HG02798 (cell line): ENCODE measurements around the gene MARK3.
A peak's percentile ranks its signal among the peaks of the same experiment; 100 is the strongest.

Source experiments
- ATAC-seq: cut with Tn5 transposase; IDR thresholded peaks from one replicate; pipeline ENCODE4 v1.9.1; 2021; ENCODE audit warnings: mild to moderate bottlenecking; ENCODE audit not compliant: unreplicated experiment, poor library complexity

MARK3 gene

DNA sequence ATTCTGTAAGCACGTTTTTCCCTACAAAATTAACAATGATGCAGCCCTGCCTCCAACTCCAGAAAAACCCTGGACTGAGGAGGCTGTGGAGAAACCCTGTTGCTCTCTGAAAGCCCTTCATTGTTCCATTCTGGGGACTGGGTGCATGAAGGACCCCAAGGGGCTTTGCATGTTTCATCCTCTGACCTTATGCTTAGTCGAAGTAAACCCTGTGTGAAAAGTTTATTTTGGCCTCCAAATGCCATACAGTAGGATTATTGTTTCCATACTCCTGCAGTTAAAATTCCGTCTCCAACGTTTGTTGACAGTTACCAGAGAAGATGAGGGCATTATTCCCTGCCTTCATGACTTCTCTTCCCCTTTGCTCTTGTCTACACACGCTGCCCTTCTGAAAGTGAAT is 91.4 kb downstream of the MARK3 start:
- ATAC-seq = no peak

DNA sequence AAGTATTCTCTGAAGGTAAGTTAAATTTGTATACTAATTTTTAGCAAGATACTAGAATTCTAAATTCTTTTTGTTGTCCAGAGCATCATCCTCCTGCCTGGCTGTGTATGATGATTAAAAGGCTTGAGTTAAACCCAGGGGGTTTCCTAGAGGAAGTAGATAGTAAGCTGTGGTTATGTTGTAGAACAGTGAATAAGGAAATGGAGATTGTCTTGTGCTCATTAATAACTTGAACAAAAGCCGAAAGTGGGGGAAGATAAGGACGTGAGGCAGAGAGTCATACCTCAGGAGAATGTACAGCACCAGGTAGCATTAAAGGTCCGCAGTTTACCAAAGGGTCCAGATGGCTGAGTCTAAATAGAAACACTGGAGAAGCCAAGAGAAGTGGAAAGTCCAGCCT is 95.4 kb downstream of the MARK3 start:
- ATAC-seq = peak; percentile 50

DNA sequence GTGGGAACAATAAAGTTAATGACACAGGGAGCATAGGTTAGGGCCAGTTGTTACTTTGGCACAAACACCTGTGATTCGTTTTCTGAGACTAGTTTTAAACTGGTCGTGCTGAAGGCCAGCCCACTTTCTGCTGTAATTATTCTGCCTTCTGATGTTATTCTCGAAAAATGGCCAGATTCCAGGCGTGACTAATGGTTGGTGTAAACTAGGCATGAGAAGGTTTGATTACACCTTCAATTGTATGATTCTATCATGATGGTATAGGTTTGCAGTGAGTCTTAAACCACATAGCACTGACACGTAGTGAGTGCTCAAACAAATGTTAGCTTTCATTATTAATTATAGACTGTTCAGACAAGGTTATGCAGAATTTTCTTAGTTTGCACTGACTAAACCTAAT is 98.4 kb downstream of the MARK3 start:
- ATAC-seq = no peak

DNA sequence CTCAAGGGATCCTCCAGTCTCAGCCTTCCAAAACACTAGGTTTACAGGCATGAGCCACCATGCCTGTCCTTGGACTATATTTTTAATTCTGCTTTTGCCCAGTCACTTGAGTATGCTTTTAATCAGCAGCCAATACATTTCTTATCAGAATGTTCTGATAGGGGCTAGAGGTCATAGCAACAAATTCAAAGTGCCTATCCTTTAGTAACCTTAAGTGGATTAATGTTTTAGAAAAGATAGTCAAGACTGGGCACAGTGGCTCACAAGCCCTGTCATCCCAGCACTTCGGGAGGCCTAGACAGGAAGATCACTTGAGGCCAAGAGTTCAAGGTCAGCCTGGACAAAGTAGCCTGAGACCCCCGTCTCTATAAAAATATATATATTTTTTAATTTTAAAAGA is 100.3 kb downstream of the MARK3 start:
- no peak for ATAC-seq

DNA sequence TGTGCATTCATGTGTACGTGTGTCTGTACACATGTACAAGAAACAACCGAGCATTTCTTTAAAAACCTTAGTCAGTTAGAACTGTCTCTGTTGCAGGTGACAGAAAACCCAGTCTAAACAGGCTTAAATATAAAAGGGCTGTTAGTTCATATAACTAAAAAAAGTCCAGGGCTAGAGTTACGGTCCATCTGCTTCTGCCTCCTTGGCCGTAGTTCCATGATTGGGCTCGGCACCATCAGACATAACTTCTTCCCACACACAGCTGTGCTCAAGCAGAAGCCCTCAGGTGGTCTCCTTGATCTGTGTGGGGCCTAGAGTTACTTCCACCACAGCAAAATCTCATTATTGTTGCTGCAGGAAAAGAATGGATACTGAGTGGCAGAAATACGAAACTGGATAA is 102.9 kb downstream of the MARK3 start:
- ATAC-seq = no peak

DNA sequence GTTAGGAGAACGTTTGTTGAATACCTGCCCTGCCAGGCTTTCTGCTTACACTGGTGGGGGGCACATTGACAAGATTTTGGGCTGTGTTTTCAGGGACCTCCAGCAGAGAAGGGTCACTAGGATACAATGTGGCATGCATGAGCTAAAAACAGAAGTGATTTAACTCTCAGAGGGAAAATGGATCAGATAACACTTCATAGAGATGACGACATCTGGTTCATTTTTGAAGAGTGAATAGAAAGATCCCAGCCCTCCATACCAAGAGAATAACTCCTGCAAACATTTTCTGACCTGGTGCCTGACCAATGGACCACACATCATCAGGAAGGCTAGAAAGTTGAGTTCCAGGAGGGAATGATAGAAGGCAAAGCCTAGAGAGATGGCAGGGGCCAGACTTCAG is 103.7 kb downstream of the MARK3 start:
- no peak for ATAC-seq

DNA sequence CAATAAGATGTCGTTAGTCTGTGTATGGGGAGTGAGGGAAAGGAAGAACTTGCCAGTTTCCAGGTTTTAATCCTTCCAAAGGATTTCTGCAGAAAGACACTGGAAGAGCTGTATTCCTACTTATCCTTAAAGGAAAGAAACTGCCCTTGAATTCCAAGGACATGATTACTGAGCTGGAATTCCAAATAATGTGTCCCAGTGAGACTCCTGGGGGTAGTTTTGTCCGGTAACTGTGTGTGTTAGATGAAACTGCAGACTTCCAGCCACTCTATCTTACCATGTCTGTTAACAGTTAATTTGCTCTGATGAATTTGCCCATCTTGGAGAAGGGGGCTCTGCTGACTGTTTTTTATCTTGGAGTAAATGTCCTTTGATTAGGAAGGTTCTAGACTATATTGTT is 104.4 kb downstream of the MARK3 start:
- no peak for ATAC-seq

DNA sequence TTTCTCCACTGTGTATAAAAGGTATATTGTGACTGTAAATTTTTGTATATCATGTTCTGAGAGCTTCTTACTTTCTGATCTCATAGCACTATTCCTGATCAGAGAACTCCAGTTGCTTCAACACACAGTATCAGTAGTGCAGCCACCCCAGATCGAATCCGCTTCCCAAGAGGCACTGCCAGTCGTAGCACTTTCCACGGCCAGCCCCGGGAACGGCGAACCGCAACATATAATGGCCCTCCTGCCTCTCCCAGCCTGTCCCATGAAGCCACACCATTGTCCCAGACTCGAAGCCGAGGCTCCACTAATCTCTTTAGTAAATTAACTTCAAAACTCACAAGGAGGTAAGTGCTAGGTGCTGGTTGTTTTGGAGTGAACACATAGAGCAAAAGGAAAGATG is 106.5 kb downstream of the MARK3 start:
- ATAC-seq = no peak

DNA sequence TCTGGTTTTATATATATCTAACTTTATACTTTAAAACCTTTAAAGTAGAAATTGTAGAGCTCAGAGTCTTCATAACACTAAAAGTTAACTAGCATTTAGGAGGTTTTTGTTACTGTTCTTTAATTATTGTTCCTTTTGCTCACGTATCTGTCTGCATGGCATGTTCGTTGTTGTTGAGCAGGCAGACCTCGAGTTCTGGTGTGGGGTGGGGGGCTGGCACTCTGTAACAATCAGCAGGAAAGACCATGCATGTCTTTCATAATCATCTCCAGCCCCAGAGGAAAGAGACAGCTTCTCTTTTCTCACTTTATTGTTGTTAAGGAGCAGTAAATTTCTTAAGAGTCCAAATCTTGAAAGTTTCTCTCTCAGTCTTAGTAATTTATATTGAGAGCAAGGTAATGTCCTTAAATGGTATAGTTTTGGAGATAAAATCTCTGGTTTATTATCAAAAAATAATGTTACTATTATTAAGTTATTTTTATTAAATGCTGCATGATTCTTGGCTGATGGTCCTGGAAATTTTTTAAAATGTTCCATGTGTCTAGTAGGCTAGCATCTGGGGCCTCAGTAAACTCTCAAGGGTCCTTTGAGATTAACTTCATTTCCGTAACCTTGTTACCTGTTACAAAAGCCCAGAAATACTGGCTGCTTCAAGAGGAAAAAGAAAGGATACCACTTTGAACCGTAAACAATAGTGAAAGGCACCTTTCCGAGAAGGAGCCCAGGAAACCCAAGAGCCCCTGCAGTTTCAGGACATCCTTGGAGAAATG is 107.1 kb downstream of the MARK3 start:
- ATAC-seq = no peak

DNA sequence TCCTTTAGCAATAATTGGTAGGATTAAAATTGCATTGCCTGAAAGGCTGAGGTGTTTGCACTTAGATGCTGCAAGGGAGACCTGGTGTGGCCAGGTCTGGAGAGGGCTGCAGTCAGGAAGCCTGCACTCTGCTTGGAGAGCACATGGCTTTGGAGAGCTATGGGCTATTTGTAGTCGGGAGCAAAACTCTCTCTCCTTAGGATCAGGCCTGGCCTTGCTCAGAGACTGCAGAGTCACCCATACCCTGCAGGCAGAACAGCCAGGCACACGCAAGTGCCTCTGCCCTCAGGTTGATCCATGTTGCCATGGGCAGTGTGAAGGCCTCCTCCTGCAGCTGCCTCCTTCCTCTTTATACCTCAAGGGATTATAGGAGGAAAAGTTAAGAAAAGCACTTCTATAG is 110.6 kb downstream of the MARK3 start:
- no peak for ATAC-seq

DNA sequence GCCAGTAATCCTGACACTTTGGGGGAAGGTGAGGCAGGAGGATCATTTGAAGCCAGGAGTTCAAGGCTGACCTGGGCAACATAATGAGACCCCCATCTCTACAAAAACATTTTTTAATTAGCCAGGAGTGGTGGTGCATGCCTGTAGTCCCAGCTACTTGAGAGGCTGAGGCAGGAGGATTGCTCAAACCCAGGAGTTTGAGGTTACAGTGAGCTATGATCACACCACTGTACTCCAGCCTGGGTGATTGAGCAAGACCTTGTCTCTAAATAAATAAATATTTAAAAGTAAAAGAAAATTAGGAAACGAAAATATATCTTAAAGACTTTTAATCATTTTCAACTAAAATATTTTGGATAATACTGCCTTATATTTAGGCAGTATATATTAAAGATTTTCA is 111.6 kb downstream of the MARK3 start:
- no peak for ATAC-seq

DNA sequence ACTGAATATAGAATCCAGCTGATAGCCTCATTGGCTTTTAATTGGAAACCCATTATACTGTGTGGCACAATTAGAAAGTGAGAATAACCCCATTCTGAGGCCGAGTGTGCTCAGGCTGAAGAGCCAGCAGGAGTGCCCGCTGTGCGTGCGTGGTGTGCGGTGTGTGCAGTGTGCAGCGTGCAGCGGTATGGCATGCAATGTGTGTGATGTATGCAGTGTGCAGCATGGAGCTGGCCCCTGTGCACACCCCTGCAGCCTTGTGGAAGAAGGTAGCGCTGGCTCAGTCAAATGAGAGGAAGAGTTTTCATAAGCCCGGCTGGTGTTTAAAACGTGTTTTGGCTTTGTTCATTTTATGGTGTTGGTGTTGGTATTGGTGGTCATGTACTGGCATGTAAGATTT is 114.5 kb downstream of the MARK3 start:
- peak; percentile 13 for ATAC-seq

DNA sequence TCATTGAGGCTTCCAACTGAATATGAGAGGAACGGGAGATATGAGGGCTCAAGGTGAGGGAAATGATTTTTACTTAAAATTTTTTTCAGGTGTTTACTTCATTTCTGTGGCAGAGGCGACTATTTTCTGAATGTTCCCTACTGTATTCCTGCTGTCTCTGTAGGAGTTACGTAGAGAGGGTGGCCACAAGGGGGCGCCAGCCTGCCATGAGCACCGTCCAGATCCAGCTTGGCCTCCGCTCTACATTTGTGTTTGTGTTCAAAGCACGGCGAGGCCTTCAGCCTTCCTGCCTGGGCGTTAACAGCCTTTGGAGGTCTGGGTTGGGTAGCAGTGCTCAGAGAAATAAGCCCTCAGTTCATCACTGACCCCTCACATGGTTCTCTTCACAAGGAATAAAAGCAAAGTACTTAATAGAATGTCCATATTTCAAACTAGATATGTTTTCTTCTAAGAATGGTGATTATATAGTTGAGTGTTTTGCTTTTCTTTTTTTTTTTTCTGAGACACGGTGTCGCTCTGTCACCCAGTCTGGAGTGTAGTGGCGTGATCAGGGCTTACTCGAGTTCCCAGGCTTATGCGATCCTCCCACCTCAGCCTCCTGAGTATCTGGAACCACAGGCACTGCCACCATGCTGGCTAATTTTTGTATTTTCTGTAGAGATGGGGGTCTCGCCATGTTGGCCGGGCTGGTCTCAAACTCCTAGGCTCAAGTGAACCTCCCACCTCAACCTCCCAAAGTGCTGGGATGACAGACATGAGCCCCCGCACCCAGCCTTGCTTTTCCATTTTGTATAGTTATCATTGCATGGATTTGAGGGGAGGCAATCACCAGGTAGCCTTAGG is 115.2 kb downstream of the MARK3 start:
- ATAC-seq = peak; percentile 63

DNA sequence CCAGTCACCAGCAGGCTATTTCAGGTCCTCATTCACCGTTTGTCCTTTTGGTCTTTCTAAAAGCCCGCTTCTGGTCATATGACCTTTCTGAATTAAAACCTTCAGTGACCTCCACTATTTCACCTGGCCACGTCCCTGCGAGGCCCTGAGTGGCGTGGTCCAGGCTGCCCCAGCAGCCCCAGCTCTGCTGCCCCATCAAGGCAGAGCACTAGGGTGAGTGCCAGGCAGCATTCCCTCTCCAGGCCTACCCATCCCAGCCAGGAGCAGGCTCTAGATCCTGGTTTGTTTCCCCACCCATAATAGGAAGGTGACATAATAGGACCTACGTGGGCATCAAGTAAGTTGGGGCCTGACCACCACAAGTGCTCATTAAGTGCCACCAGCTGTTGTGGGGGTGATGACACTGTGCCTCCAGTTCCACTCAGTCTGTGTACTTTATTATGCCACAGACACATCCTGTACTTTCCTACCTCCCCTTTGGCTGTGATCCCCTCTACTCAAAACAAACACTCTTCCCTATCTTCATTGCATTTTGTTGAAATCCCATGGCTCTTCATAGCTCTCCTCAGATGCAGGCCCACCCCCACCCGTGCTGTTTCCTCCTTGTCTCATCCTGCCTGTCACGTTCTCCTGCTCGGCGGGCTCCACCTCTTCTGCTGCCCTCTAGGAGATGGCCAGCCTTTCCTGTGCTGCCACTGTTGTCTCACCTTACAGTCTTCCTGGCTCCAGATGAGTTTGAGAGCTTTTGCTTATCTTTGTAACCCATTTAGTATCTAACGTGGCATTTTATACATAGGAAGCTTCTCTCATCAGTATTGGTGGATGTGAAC is 116.0 kb downstream of the MARK3 start:
- no peak for ATAC-seq

DNA sequence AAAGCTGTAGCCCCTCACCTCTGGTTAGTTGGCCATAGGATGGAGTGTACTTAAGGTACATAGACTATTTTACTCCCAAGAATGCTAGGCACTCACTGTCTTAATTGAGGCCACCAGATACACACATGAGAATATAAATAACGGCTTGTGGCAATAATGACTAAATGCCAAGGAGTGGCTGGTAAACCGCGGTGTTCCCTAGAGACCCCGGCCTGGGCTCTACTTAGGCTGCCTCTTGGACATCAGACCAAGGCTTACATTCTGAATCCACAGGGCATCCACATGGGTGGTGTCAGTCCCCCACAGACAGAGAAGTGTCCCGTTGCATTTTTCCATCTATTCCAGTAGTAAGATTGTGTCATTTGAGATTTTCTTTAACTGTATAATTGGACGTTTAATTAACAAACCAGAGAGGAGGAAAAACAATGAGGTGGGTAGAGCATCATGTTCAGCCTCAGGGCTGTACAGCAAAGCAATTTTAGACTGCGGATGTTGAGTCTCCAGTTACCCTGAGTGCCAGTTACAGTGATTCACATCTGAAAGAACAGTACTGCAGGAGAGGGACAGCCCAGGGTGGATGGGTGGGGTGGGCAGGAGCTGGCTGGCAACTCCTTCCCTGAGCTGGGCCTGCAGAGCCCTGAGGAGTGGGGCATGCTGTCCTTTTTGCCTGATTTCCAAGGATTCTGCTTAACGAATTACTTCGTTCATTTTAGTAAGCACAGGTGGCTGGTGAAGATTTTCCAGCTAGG is 116.9 kb downstream of the MARK3 start:
- no peak for ATAC-seq

DNA sequence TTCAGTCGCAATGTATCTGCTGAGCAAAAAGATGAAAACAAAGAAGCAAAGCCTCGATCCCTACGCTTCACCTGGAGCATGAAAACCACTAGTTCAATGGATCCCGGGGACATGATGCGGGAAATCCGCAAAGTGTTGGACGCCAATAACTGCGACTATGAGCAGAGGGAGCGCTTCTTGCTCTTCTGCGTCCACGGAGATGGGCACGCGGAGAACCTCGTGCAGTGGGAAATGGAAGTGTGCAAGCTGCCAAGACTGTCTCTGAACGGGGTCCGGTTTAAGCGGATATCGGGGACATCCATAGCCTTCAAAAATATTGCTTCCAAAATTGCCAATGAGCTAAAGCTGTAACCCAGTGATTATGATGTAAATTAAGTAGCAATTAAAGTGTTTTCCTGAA is 117.7 kb downstream of the MARK3 start:
- no peak for ATAC-seq

DNA sequence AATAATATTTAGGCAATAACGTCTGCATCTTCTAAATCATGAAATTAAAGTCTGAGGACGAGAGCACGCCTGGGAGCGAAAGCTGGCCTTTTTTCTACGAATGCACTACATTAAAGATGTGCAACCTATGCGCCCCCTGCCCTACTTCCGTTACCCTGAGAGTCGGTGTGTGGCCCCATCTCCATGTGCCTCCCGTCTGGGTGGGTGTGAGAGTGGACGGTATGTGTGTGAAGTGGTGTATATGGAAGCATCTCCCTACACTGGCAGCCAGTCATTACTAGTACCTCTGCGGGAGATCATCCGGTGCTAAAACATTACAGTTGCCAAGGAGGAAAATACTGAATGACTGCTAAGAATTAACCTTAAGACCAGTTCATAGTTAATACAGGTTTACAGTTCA is 118.1 kb downstream of the MARK3 start:
- no peak for ATAC-seq

DNA sequence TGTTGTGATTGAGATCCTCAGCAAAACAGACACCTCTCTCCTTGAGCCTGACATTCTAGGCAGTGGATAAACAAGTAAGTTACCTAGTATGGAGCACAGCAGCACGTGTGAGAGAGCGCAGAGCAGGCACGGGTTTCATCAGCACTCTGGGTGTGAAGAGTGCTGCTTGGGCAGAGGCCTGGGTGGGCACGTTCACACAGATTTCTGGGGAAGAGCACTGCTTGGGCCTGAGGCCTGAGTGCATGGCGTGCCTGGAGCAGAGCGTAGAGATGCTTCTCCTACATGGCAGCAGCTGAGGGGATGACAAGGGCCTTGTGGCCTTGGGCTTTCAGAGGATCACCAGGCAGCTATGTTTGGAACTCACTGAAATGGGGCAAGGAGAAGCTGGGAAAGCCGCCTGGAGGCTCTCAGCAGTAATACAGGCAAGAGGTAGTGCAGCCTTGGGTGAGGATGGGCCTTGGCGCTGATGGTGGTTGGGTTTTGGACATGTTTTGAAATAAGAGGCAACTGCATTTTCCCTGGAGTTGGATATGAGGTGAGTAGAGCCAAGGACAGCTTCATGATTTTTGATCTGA is 119.9 kb downstream of the MARK3 start:
- no peak for ATAC-seq

DNA sequence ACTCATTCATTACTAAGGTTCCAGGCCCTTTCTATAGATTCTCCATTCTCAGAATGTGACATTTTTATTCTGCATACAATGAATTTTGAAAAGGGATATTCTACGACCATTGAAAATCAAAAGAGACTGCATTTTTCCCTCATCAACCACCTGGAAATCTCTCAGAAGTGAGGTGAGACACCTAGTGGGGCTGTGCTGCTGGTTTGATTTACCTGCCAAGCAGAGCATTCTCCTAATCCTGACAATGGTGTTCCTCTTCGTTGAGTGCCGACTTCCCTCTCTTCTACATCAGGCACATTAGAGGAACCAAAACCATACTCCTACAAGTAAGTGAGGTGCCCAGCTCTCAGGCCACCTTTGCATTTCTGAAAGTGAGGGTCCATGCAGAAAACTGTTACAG is 122.5 kb downstream of the MARK3 start:
- no peak for ATAC-seq
